Activated CD8-positive, alpha-beta memory T cell treated with anti-CD3 and anti-CD28 coated beads for 36 hours (primary cell): ENCODE measurements around the gene SULT1A2. TPM values are rescaled to one million over a fixed set of nuclear protein-coding genes. Genes with fewer than 3 reads are reported as not detected.

Source experiments
- total RNA-seq, 2 experiments: library from RNA; stranded (reverse); gene quantifications; one replicate each; pipeline ENCODE4 v1.2.3, GENCODE V29; 2021

Gene SULT1A2
- total RNA-seq, 2 experiments from 2014 or later: 0.23 to 0.36 TPM

Other genes starting within 250 kb of the SULT1A2 start
- gene NPIPB6, start 233.5 kb downstream of the SULT1A2 start, total RNA-seq: 1 to 10 TPM; 1.1 to 2.1 TPM
- gene EIF3CL, start 193.2 kb downstream of the SULT1A2 start, total RNA-seq: 10 to 100 TPM; 36.6 to 55.3 TPM
- under 1 TPM in 1 of 2 experiments, not detected in 1; 0.25 TPM for gene NPIPB7, start 124.7 kb downstream of the SULT1A2 start, total RNA-seq
- gene CLN3, start 105.0 kb downstream of the SULT1A2 start, total RNA-seq: 10 to 100 TPM; 35.9 to 39.7 TPM
- 1 to 10 TPM; 8.2 to 8.4 TPM for gene APOBR, start 102.4 kb downstream of the SULT1A2 start, total RNA-seq
- gene IL27, start 90.2 kb downstream of the SULT1A2 start, total RNA-seq: not detected
- not detected for gene NUPR1, start 58.1 kb downstream of the SULT1A2 start, total RNA-seq
- gene SGF29, start 43.1 kb downstream of the SULT1A2 start, total RNA-seq: 10 to 100 TPM; 29.6 to 33.0 TPM
- gene SULT1A1, start 13.0 kb upstream of the SULT1A2 start, total RNA-seq: 10 to 100 TPM in 1 of 2 experiments, 1 to 10 TPM in 1; 8.7 to 10.0 TPM
- 1 to 10 TPM in 1 of 2 experiments, under 1 TPM in 1; 0.90 to 1.1 TPM for gene NPIPB8, start 41.0 kb upstream of the SULT1A2 start, total RNA-seq
- gene EIF3C, start 114.4 kb upstream of the SULT1A2 start, total RNA-seq: 100 to 1,000 TPM; 793 to 795 TPM
- gene NPIPB9, start 154.7 kb upstream of the SULT1A2 start, total RNA-seq: 1 to 10 TPM in 1 of 2 experiments, under 1 TPM in 1; 0.67 to 2.3 TPM
- 100 to 1,000 TPM; 253 to 260 TPM for gene ATXN2L, start 225.9 kb upstream of the SULT1A2 start, total RNA-seq
- 100 to 1,000 TPM; 364 TPM for gene TUFM, start 249.3 kb upstream of the SULT1A2 start, total RNA-seq